A549 (cell line): ENCODE data around the gene ACOD1.

Source experiments
- CEBPB ChIP-seq, 2 experiments: fragments of >200 bp in 1 of 2; sonication (Bioruptor Twin) in 1 of 2; formaldehyde crosslinking in 1 of 2; IDR thresholded peaks; 2 replicates each; pipeline ENCODE4 v1.6.1; 2012 to 2016
- EP300 ChIP-seq, 2 experiments: fragments of >200 bp; sonication (Bioruptor Twin); formaldehyde crosslinking; IDR thresholded peaks; 2 replicates in 1 of 2; 3 replicates in 1 of 2; pipeline ENCODE4 v1.6.1; 2016 to 2017
- HEYL ChIP-seq: fragments of 250-450 bp; sonication (Bioruptor Pico); IDR thresholded peaks from 2 replicates; pipeline ENCODE4 v1.8.0; 2021; ENCODE audit warnings: mild to moderate bottlenecking, moderate library complexity
- MAZ ChIP-seq: fragments of 150-350 bp; IDR thresholded peaks from 2 replicates; pipeline ENCODE4 v1.6.1; 2014; ENCODE audit warnings: antibody characterized with exemption, low read depth, low read length, borderline replicate concordance
- MYC ChIP-seq: IDR thresholded peaks from 2 replicates; pipeline ENCODE4 v1.6.1; 2012; ENCODE audit warnings: mild to moderate bottlenecking, inconsistent platforms, low read length, improper control_type of control experiment, borderline replicate concordance
- PHF8 ChIP-seq: fragments of 200-600 bp; sonication (generic); IDR thresholded peaks from 2 replicates; pipeline ENCODE4 v1.6.1; 2016; ENCODE audit warnings: low read depth, mild to moderate bottlenecking, antibody characterized with exemption, moderate library complexity, borderline replicate concordance
- POLR2A ChIP-seq: IDR thresholded peaks from 2 replicates; pipeline ENCODE4 v1.6.1; 2012; ENCODE audit warnings: mild to moderate bottlenecking, low read length
- RFX5 ChIP-seq: fragments of 450-650 bp; IDR thresholded peaks from 2 replicates; pipeline ENCODE4 v1.7.1; 2014; ENCODE audit warnings: antibody characterized with exemption, mild to moderate bottlenecking, moderate library complexity
- TF ChIP-seq, protein P1 (sequence below): fragments of >200 bp; sonication (Bioruptor Twin); formaldehyde crosslinking; IDR thresholded peaks from 3 replicates; pipeline ENCODE4 v1.5.1; 2016
- TF ChIP-seq, protein P2 (sequence below): IDR thresholded peaks from 2 replicates; pipeline ENCODE4 v1.6.1; 2012
- TF ChIP-seq, protein P3 (sequence below): fragments of 450-650 bp; IDR thresholded peaks from 2 replicates; pipeline ENCODE4 v1.6.1; 2014; ENCODE audit warnings: antibody characterized with exemption

- TF ChIP-seq, protein P1, sequence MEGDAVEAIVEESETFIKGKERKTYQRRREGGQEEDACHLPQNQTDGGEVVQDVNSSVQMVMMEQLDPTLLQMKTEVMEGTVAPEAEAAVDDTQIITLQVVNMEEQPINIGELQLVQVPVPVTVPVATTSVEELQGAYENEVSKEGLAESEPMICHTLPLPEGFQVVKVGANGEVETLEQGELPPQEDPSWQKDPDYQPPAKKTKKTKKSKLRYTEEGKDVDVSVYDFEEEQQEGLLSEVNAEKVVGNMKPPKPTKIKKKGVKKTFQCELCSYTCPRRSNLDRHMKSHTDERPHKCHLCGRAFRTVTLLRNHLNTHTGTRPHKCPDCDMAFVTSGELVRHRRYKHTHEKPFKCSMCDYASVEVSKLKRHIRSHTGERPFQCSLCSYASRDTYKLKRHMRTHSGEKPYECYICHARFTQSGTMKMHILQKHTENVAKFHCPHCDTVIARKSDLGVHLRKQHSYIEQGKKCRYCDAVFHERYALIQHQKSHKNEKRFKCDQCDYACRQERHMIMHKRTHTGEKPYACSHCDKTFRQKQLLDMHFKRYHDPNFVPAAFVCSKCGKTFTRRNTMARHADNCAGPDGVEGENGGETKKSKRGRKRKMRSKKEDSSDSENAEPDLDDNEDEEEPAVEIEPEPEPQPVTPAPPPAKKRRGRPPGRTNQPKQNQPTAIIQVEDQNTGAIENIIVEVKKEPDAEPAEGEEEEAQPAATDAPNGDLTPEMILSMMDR = no peak
- no peak for TF ChIP-seq CEBPB (IDR thresholded peaks at IDR 0.05)
- TF ChIP-seq POLR2A = no peak
- no peak for TF ChIP-seq HEYL (CRISPR knock-in tag)
- TF ChIP-seq MYC = no peak
- TF ChIP-seq MAZ = no peak
- TF ChIP-seq, protein P2, sequence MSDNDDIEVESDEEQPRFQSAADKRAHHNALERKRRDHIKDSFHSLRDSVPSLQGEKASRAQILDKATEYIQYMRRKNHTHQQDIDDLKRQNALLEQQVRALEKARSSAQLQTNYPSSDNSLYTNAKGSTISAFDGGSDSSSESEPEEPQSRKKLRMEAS = no peak
- TF ChIP-seq RFX5 = no peak
- TF ChIP-seq, protein P3, sequence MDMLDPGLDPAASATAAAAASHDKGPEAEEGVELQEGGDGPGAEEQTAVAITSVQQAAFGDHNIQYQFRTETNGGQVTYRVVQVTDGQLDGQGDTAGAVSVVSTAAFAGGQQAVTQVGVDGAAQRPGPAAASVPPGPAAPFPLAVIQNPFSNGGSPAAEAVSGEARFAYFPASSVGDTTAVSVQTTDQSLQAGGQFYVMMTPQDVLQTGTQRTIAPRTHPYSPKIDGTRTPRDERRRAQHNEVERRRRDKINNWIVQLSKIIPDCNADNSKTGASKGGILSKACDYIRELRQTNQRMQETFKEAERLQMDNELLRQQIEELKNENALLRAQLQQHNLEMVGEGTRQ = no peak
- no peak for TF ChIP-seq EP300 (IDR thresholded peaks at IDR 0.05)
- TF ChIP-seq PHF8 = no peak
Observed at GRCh38 chr13:76975863-76976262, 27.6 kb downstream of the ACOD1 start.
